HL-60/S4 treated with phorbol 12-myristate 13-acetate at 8.2 ng/mL for 4 days and 3 days (cell line): Measurements from ENCODE around the gene PHTF2.
"Not testable (repeated sequence)": the region's sequence is repeated elsewhere in the genome, so short reads cannot be mapped to it uniquely, and the experiment has no call there.

Experiments used
- in situ Hi-C: fragments of 300-500 bp; cut with MboI; formaldehyde crosslinking; loops from 2 replicates; pipeline ENCODE4 v1.15.0; 2022; ENCODE audit warnings: low sequenced_read_pairs

The PHTF2 gene

DNA sequence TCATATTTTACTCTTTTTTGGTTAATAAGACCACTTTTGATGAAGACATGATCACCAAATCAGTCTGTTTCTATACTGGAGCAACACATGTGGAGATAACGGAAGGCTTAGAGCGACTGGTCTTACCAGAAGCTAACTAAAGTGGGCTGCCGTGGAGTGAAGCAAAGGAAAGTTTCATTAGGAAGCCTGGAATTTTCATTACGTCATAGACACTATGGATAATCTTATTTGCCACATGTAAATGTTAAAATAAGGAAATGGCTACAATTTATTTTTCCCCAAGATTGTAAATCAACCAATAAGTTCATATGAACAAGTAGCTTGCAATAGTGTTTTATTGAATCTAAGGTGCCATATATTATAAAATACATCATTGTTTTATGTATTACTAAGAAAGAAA, 185.4 kb downstream of the PHTF2 start:
- in situ Hi-C loops: no loop called here

DNA sequence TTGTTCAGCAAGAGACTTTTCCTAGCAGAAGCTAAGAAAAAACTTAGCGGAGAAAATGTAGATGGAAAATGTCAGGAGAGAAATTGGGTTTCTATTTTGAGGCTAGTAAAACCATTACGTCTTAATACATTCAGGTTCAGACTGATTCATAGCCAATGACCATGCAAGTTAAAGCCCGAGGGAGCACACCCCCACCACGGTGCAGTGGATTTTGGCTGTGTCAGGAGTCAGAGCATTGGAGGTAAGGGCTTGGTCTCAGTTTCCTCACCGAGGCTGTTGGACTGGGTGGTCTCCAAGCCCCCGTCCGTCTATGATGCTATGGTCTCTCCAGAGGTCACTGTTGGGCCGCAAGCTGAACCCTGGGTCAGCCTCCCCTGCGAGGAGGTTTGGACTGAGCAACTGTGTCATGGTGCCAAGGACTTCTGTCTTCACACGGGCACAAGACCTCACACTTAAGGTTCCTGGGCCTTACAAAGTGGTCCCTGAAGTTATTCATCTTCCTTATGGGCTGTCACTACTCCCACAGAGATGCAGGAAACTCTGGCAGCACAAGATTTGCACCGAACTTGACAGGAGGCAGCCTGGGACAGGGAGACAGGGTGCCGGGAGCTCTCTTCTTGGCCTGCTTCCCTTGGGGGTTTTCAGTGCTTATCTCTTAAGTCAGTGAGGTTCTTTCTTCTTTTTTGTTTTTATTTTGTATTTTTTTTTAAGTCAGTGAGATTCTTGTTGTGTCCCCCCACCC, 186.8 kb downstream of the PHTF2 start:
- in situ Hi-C loops: no loop called here

DNA sequence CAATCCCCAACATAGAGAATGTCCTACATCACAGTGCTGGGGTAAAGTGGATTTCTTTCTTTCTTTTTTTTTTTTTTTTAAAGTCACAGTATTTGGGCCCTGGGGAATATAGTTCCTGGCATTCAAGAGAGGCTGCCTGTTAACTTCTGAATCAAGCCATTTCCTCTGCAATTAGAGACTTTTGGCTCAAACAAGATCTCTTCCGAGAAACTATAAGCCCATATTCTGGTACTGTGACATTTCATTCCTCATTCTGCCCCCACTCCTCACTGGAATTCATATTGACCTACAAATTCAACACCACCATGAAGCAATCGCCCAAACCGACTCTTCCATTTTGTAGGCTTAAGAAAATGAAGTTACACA, 187.4 kb downstream of the PHTF2 start:
- in situ Hi-C loops: no loop called here

DNA sequence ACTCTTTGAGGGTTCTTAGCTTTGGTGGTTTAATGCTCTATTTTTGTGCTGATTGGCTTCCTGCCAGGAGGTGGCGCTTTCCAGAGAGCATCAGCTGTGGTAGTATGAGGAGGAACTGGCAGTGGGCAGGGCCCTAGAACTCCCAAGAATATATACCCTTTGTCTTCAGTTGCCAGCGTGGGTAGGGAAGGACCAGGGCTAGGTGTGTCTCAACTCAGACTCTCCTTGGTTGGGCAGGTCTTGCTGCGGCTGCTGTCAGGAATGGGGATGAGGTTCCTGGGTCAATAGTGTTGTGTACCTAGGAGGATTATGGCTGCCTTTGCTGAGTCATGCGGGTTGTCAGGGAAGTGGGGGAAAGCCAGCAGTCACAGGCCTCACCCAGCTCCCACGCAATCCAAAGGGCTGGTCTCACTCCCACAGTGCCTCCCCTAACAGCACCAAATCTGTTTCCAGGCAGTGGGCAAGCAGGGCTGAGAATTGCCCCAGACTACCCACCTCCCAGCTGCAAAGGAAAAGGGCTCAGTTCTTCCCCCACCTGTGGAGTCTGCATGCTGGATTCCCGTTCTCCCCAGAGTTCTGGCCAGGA, 191.5 kb downstream of the PHTF2 start:
- in situ Hi-C loops: no loop called here

- in situ Hi-C loops: no loop called here
Measured at GRCh38 chr7:77991656-77992055, 193.1 kb downstream of the PHTF2 start.

GRCh38 chr7:77993838-77994237, 195.3 kb downstream of the PHTF2 start:
- in situ Hi-C loops: no loop called here

DNA sequence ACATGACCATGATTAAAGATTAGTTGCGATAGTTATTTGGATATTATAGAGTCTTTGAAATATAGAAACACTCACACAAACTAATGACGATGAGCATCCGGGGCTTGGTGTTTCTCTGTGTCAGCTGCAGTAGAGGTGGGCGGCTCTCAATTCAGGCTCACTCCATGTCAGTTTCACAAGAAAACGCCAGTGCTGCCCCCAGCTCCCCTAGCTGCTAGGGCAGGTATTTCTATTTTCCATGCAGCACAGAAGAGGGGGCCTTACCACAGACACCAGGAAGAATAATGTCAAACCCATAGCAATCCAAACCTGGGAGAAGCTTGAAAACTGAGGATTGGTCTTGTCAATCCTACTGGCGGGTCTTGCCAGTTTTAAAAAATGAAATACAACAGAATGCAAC, 197.1 kb downstream of the PHTF2 start:
- in situ Hi-C loops: no loop called here

DNA sequence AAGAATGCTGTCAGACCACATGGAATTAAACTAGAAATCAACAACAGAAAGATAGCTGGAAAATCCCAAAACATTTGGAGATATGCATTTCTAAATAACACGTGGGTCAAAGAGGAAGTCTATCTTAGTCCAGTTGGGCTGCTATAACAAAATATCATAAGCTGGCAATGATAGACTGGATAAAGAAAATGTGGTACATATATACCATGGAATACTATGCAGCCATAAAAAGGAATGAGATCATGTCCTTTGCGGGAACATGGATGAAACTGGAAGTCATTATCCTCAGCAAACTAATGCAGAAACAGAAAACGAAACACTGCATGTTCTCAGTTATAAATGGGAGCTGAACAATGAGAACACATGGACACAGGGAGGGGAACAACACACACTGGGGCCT, 200.6 kb downstream of the PHTF2 start:
- in situ Hi-C loops: not testable (repeated sequence)

DNA sequence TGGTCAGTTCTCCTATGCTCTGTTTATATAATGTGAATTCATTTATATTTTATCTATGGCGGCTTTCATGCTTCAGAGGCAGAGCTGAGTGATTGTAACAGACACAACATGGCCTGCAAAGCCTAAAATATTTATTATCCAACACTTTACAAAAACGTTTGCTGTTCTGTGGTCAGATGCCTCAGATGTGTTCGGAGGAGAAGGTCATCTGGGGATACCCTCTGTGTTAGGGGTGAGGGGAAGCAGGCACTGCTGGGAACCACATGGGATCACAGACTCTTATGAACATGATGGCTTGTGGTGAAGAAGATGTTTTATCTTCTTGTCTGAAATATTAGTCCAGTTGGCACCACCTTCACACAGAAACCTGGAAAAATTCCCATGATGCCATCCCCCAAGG, 203.4 kb downstream of the PHTF2 start:
- in situ Hi-C loops: no loop called here

- in situ Hi-C loops: no loop called here
Measured at GRCh38 chr7:78002715-78003114, 204.1 kb downstream of the PHTF2 start.

DNA sequence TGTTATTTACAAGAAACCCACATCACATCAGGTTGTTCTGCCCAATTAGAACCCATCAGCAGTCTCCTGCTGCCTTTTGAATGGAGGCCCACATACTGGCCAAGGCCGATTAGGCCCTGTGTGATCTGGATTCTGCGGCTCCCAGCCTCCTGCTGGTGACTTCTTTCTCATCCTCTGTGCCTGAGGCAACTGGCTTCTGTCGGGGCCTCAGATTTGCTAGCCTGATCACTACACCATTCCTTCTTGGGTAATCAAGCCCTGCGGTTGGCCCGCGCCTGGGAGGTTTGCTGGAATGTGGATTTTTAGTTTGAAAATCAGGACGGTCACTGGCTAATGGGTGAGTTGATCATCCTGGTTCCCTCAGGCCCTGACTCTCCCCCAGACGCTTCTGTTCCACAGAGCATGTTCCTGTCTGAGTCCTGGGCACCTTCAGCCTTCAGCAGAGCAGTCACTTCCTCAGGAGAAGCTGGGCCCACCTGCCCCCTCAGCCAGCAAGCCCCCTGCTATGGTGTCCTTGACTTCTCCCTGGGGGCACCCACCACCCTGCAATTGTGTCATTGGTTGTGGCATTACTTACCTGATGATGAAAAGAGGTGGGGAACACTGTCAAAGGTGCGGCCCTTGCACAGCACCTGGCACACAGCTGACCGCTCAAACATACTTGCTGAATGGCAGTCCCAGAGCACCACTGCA, 207.6 kb downstream of the PHTF2 start:
- in situ Hi-C loops: no loop called here
